AG04450 (cell line): ENCODE data around the gene HM13. TPM values are rescaled to one million over a fixed set of nuclear protein-coding genes. Genes with fewer than 3 reads are reported as not detected.
A peak's percentile ranks its signal among the peaks of the same experiment; 100 is the strongest.

Experiments used
- CTCF ChIA-PET: fragments of 300-600, 350-600 bp; formaldehyde crosslinking; extraction: SDS; loops from one replicate; lab custom pipeline; 2022; ENCODE audit warnings: antibody characterized with exemption, inconsistent platforms; lab: Charles Lee
- POLR2A ChIA-PET: fragments of 350-600 bp; formaldehyde crosslinking; extraction: SDS; loops from one replicate; lab custom pipeline; 2021; ENCODE audit warnings: antibody characterized with exemption, inconsistent platforms; lab: Yijun Ruan, JAX
- DNase-seq: peaks from one replicate; pipeline ENCODE4 v3.0.0-alpha.2; 2011; ENCODE audit warnings: low read depth, low spot score
- H3K27ac ChIP-seq: one replicate; pipeline ENCODE4 v1.5.1; 2012; ENCODE audit warnings: low read depth, low read length, control low read depth
- H3K27me3 ChIP-seq: one replicate; pipeline ENCODE4 v1.6.0; 2012; ENCODE audit warnings: low read length; ENCODE audit not compliant: control insufficient read depth, insufficient read depth
- H3K4me3 ChIP-seq: 2 replicates; pipeline ENCODE4 v1.5.1; 2011; ENCODE audit warnings: mild to moderate bottlenecking, low read depth, low read length, control low read depth
- H3K9me3 ChIP-seq: 2 replicates; pipeline ENCODE4 v1.5.1; 2012; ENCODE audit warnings: low read length; ENCODE audit not compliant: control insufficient read depth, insufficient read depth
- CTCF ChIP-seq: IDR thresholded peaks from 2 replicates; pipeline ENCODE4 v1.5.1; 2011; ENCODE audit warnings: low read depth, low read length, control low read depth, inconsistent platforms
- polyA plus RNA-seq: library from polyadenylated mRNA; depleted of rRNA; stranded (reverse); fragments of >200 nt; gene quantifications from 2 replicates; pipeline ENCODE4 v1.2.3, GENCODE V29; 2011

HM13 gene
- polyA plus RNA-seq, 1 experiment, result 167 TPM

DNA sequence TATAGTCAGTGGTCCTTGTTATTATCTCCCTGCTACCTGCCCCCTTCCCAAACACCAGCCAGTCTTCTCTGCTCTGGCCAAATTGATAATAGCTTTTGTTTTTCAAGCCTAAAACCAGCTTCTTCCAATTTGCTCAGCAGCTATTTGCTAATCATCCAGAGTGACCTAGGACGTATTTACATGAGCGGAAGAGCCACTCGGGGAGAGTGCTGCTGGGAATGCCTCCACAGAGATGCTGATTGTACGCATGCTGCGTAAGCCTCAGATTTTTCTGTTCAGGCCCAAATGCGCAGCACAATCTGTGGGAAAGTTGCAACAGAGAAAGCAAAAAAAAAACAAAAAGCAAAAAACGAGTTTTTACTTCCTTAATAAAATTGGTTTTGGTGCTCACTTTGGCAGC is 66.5 kb downstream of the HM13 start:
- no peak overlapping the region for H3K27ac ChIP-seq

DNA sequence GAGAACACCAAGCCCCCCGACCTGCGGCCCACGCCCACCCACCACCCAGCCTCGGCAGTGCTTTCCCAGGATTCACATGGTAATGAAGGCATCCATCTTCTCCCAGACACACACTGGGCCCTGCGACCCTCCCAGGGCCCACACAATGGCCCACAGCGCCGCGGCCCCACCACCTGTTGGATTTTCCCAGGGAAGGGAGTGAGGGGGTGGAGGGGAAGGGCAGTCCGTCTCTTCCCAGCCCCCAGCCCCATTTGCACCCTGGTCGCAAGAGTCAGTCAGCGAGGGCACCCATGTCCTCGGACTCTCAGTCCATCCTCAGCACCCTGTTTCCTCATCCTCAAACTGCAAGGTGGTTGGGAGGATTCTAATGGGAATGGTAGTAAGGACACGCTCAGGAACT is 67.1 kb downstream of the HM13 start:
- ChIA-PET POLR2A (no interaction called here), CTCF (no interaction called here)
- Histone ChIP-seq H3K27me3 (no peaks in the 10 kb centered on the region), H3K4me3 (no peak overlapping the region), H3K9me3 (no peaks in the 10 kb centered on the region), H3K27ac (no peak overlapping the region)
- DNase-seq, result no peak
- TF ChIP-seq CTCF, result no peak

More for the DNA sequence above, 66.5 kb downstream of the HM13 start:
- no peak for DNase-seq
- H3K4me3 ChIP-seq, result no peak overlapping the region
- no peak for TF ChIP-seq CTCF
- ChIA-PET POLR2A (no interaction called here), CTCF (interaction anchor here (1.2 kb wide), 1 partner anchor 32 kb away, joined by 5 read pairs; no protein-coding TSS in a partner anchor)
- H3K27me3 ChIP-seq, result no peaks in the 10 kb centered on the region
- no peaks in the 10 kb centered on the region for H3K9me3 ChIP-seq

- POLR2A ChIA-PET, result interaction anchor here (1.0 to 1.9 kb wide), 2 partner anchors 16 to 17 kb away, joined by 8 to 12 read pairs; partner anchors contain the start of gene ID1
- TF ChIP-seq CTCF, result no peak
- H3K27ac ChIP-seq, result no peak overlapping the region
Measured at GRCh38 chr20:31587545-31588389, 73.5 kb downstream of the HM13 start.

GRCh38 chr20:31590717-31591225 is 76.5 kb downstream of the HM13 start:
- H3K27me3 ChIP-seq, result no peaks in the 10 kb centered on the region
- no peak overlapping the region for H3K27ac ChIP-seq
- H3K4me3 ChIP-seq, result no peak overlapping the region
- DNase-seq, result no peak
- H3K9me3 ChIP-seq, result no peaks in the 10 kb centered on the region
- CTCF ChIA-PET, result interaction anchor here (0.6 to 3.5 kb wide), 6 partner anchors 21 to 159 kb away, joined by 3 to 24 read pairs (median 6); no protein-coding TSS in a partner anchor
- POLR2A ChIA-PET, result interaction anchor here (1.5 kb wide), 2 partner anchors 14 to 16 kb away, joined by 4 read pairs; partner anchors contain the start of gene ID1
- no peak for TF ChIP-seq CTCF

More at GRCh38 chr20:31587545-31588389, 73.5 kb downstream of the HM13 start:
- H3K9me3 ChIP-seq, result no peaks in the 10 kb centered on the region
- H3K27me3 ChIP-seq, result no peaks in the 10 kb centered on the region
- H3K4me3 ChIP-seq, result peak overlapping the region; percentile 49
- CTCF ChIA-PET, result interaction anchor here (1.4 to 2.5 kb wide), 6 partner anchors 24 to 136 kb away, joined by 3 to 12 read pairs (median 4); no protein-coding TSS in a partner anchor
- DNase-seq, result no peak
